OCI-LY7 (cell line): ENCODE data around the gene CALD1. TPM values are rescaled to one million over a fixed set of nuclear protein-coding genes. Genes with fewer than 3 reads are reported as not detected.

Source experiments
- BruUV-seq: library from RNA; stranded (reverse); fragments of 400-500 nt; replicated peaks from 2 replicates; lab custom pipeline; 2021; lab: Mats Ljungman, UMichigan
- CTCF ChIA-PET: fragments of 300-600 bp; sonication (Branson Sonifier 250); formaldehyde crosslinking; loops from one replicate; lab custom pipeline; 2022; ENCODE audit warnings: antibody characterized with exemption; ENCODE audit not compliant: unreplicated experiment; lab: Charles Lee
- POLR2A ChIA-PET: fragments of 300-600 bp; sonication (Branson Sonifier 250); formaldehyde crosslinking; loops from one replicate; lab custom pipeline; 2022; ENCODE audit warnings: antibody characterized with exemption; lab: Charles Lee
- DNase-seq: peaks from one replicate; pipeline ENCODE4 v3.0.0-alpha.2; 2015; ENCODE audit warnings: low spot score
- H2AFZ ChIP-seq: fragments of 200-600 bp; sonication (generic), shearing (Covaris generic); 2 replicates; pipeline ENCODE4 v1.6.1; 2014; ENCODE audit warnings: mild to moderate bottlenecking, antibody characterized with exemption, low read length, moderate library complexity
- H3K27ac ChIP-seq: fragments of 200-600 bp; sonication (generic); 2 replicates; pipeline ENCODE4 v1.5.1; 2014; ENCODE audit warnings: mixed run types, low read depth, mild to moderate bottlenecking, moderate library complexity, low read length, inconsistent platforms; ENCODE audit not compliant: poor library complexity, severe bottlenecking
- H3K36me3 ChIP-seq: fragments of 200-600 bp; sonication (generic); 2 replicates; pipeline ENCODE4 v1.6.1; 2014; ENCODE audit warnings: mild to moderate bottlenecking, antibody characterized with exemption, low read length, moderate library complexity, mixed read lengths; ENCODE audit not compliant: insufficient read depth
- H3K4me1 ChIP-seq: fragments of 200-600 bp; sonication (generic); 2 replicates; pipeline ENCODE4 v1.5.1; 2014; ENCODE audit warnings: mild to moderate bottlenecking, low read length; ENCODE audit not compliant: insufficient read depth, poor library complexity, severe bottlenecking
- H3K4me2 ChIP-seq: fragments of 200-600 bp; sonication (generic); 2 replicates; pipeline ENCODE4 v1.6.1; 2014; ENCODE audit warnings: mild to moderate bottlenecking, low read length
- H3K4me3 ChIP-seq: fragments of 200-600 bp; sonication (generic); 2 replicates; pipeline ENCODE4 v1.5.1; 2014; ENCODE audit warnings: mild to moderate bottlenecking, low read depth, low read length; ENCODE audit not compliant: poor library complexity, severe bottlenecking
- H3K79me2 ChIP-seq: fragments of 200-600 bp; sonication (generic); 2 replicates; pipeline ENCODE4 v1.6.1; 2016; ENCODE audit warnings: low read depth, mild to moderate bottlenecking, low read length, moderate library complexity, mixed read lengths; ENCODE audit not compliant: insufficient read depth
- H3K9me2 ChIP-seq: fragments of 200-600 bp; sonication (generic); 2 replicates; pipeline ENCODE4 v1.6.1; 2016; ENCODE audit warnings: mild to moderate bottlenecking, low read length, mixed read lengths; ENCODE audit not compliant: insufficient read depth
- H3K9me3 ChIP-seq: fragments of 200-600 bp; sonication (generic); 2 replicates; pipeline ENCODE4 v1.6.1; 2014; ENCODE audit warnings: mild to moderate bottlenecking, mixed run types, low read length, mixed read lengths
- H4K20me1 ChIP-seq: fragments of 200-600 bp; sonication (generic); 2 replicates; pipeline ENCODE4 v1.6.1; 2014; ENCODE audit warnings: mild to moderate bottlenecking, antibody characterized with exemption, low read length, moderate library complexity, mixed read lengths; ENCODE audit not compliant: insufficient read depth
- EZH2phosphoT487 ChIP-seq: fragments of 200-600 bp; sonication (generic); IDR thresholded peaks from 2 replicates; pipeline ENCODE4 v1.6.1; 2018; ENCODE audit warnings: low read depth, borderline replicate concordance, mild to moderate bottlenecking, mixed run types, antibody characterized with exemption, low read length, moderate library complexity, mixed read lengths
- intact Hi-C: fragments of 100-400 bp; cut with micrococcal nuclease; formaldehyde crosslinking; loops from one replicate; pipeline ENCODE4 v1.10.0; 2022; ENCODE audit not compliant: unreplicated experiment
- total RNA-seq, 2 experiments: library from RNA; depleted of rRNA in 1 of 2; stranded (reverse); fragments of >200 nt in 1 of 2; shearing (Covaris generic) in 1 of 2; gene quantifications; 2 replicates each; pipeline ENCODE4 v1.2.3, GENCODE V29; 2014 to 2022
- TF ChIP-seq, protein P1 (sequence below): fragments of 200-600 bp; sonication (generic); conservative IDR thresholded peaks from 2 replicates; pipeline ENCODE4 v1.5.1; 2014; ENCODE audit warnings: mild to moderate bottlenecking, antibody characterized with exemption, low read length, moderate library complexity, mixed read lengths

Gene CALD1
- total RNA-seq, 2 experiments from 2014 or later, result 0.25 to 0.49 TPM

DNA sequence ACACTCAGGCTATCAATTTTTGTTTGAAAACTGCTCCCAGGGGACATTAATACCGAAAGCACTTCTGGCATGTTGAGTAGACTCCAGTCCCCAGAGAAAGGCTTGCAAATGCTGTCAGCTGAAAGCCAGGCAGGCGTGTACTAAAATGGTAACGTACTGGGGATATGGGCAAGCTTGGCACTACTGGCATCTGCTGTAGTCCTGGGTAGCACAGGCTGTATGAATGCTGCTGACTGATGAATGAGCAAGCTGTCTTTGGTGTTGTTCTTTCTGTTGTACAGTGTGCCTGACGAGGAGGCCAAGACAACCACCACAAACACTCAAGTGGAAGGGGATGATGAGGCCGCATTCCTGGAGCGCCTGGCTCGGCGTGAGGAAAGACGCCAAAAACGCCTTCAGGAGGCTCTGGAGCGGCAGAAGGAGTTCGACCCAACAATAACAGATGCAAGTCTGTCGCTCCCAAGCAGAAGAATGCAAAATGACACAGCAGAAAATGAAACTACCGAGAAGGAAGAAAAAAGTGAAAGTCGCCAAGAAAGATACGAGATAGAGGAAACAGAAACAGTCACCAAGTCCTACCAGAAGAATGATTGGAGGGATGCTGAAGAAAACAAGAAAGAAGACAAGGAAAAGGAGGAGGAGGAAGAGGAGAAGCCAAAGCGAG, 153.4 kb downstream of the CALD1 start:
- ChIA-PET POLR2A (no interaction called here), CTCF (no interaction called here)
- no peak for TF ChIP-seq EZH2phosphoT487
- TF ChIP-seq, protein P1, sequence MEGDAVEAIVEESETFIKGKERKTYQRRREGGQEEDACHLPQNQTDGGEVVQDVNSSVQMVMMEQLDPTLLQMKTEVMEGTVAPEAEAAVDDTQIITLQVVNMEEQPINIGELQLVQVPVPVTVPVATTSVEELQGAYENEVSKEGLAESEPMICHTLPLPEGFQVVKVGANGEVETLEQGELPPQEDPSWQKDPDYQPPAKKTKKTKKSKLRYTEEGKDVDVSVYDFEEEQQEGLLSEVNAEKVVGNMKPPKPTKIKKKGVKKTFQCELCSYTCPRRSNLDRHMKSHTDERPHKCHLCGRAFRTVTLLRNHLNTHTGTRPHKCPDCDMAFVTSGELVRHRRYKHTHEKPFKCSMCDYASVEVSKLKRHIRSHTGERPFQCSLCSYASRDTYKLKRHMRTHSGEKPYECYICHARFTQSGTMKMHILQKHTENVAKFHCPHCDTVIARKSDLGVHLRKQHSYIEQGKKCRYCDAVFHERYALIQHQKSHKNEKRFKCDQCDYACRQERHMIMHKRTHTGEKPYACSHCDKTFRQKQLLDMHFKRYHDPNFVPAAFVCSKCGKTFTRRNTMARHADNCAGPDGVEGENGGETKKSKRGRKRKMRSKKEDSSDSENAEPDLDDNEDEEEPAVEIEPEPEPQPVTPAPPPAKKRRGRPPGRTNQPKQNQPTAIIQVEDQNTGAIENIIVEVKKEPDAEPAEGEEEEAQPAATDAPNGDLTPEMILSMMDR, result no peak
- peak overlapping the region; percentile 30 for H3K4me3 ChIP-seq
- intact Hi-C loops, result no loop called here
- no peaks in the 10 kb centered on the region for H3K36me3 ChIP-seq
- no peak for DNase-seq
- peak overlapping the region; percentile 64 for H3K4me2 ChIP-seq
- H2AFZ ChIP-seq, result peak overlapping the region; percentile 68; the same call in 1 of the 2 replicates
- no TSS peak for BruUV-seq
- H3K4me1 ChIP-seq, result no peaks in the 10 kb centered on the region
- H3K9me2 ChIP-seq, result no peaks in the 10 kb centered on the region
- H3K9me3 ChIP-seq, result no peaks in the 10 kb centered on the region
- no peaks in the 10 kb centered on the region for H3K79me2 ChIP-seq
- no peaks in the 10 kb centered on the region for H4K20me1 ChIP-seq
- no peak overlapping the region for H3K27ac ChIP-seq

DNA sequence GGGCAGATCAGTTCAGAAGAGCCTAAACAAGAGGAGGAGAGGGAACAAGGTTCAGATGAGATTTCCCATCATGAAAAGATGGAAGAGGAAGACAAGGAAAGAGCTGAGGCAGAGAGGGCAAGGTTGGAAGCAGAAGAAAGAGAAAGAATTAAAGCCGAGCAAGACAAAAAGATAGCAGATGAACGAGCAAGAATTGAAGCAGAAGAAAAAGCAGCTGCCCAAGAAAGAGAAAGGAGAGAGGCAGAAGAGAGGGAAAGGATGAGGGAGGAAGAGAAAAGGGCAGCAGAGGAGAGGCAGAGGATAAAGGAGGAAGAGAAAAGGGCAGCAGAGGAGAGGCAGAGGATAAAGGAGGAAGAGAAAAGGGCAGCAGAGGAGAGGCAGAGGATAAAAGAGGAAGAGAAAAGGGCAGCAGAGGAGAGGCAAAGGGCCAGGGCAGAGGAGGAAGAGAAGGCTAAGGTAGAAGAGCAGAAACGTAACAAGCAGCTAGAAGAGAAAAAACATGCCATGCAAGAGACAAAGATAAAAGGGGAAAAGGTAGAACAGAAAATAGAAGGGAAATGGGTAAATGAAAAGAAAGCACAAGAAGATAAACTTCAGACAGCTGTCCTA, 154.1 kb downstream of the CALD1 start:
- intact Hi-C loops, result no loop called here
- CTCF ChIA-PET, result no interaction called here
- Histone ChIP-seq H3K36me3 (no peaks in the 10 kb centered on the region), H4K20me1 (no peaks in the 10 kb centered on the region), H3K9me3 (no peaks in the 10 kb centered on the region), H3K4me2 (peak overlapping the region; percentile 64), H3K4me3 (peak overlapping the region; percentile 30), H3K27ac (no peak overlapping the region), H2AFZ (peak overlapping the region; percentile 68; the same call in 1 of the 2 replicates), H3K4me1 (no peaks in the 10 kb centered on the region), H3K79me2 (no peaks in the 10 kb centered on the region), H3K9me2 (no peaks in the 10 kb centered on the region)
- POLR2A ChIA-PET, result interaction anchor here (0.6 kb wide), 1 partner anchor 55 kb away, joined by 3 read pairs; no protein-coding TSS in a partner anchor
- no peak for DNase-seq
- BruUV-seq, result no TSS peak
- TF ChIP-seq EZH2phosphoT487, result no peak
- TF ChIP-seq, protein P1, result no peak

DNA sequence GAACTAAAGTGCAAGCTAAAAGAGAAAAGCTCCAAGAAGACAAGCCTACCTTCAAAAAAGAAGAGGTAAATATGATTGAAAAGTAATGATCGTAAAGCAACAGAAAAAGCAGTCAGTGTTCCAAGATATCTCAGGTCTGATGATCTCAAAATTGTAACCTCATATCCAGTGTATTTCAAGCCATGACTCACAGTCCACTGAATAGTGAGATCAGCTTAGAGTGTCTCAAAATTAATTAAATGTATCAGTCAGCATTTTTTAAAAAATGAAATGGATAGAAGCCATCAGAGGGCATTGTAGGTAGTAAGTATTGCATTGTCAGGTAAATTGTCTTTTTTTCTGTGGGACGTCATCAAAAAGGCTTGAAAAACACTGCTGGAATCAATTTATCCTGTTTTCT, 156.3 kb downstream of the CALD1 start:
- POLR2A ChIA-PET, result no interaction called here
- TF ChIP-seq, protein P1, result no peak
- no peak for TF ChIP-seq EZH2phosphoT487
- CTCF ChIA-PET, result no interaction called here
- no peaks in the 10 kb centered on the region for H3K36me3 ChIP-seq
- BruUV-seq, result no TSS peak
- no peaks in the 10 kb centered on the region for H3K9me3 ChIP-seq
- no peak overlapping the region for H3K27ac ChIP-seq
- no peaks in the 10 kb centered on the region for H3K79me2 ChIP-seq
- H3K4me2 ChIP-seq, result no peak overlapping the region
- no peaks in the 10 kb centered on the region for H4K20me1 ChIP-seq
- intact Hi-C loops, result no loop called here
- H3K9me2 ChIP-seq, result no peaks in the 10 kb centered on the region
- DNase-seq, result no peak
- no peaks in the 10 kb centered on the region for H3K4me1 ChIP-seq
- H2AFZ ChIP-seq, result no peak overlapping the region
- H3K4me3 ChIP-seq, result no peak overlapping the region
